ENCODE measurements around the gene MYOF.

GRCh38 chr10:93368210-93368609, 113.9 kb downstream of the MYOF start:
- TF ChIP-seq HCFC1 (IDR thresholded peaks at IDR 0.05; ENCODE audit: low read length) = no peak
- TF ChIP-seq CTCF (IDR thresholded peaks at IDR 0.05 in 2 of 3, conservative IDR thresholded peaks at IDR 0.05 in 1 of 3; ENCODE audit: control insufficient read depth in 2 of 3, extremely low read depth in 1 of 3, insufficient read depth in 1 of 3, low read depth in 3 of 3, low read length in 3 of 3) = no peak
- no peak for TF ChIP-seq REST (IDR thresholded peaks at IDR 0.05; ENCODE audit: low read depth, low read length)
- TF ChIP-seq E2F4 (IDR thresholded peaks at IDR 0.05; ENCODE audit: low read depth, low read length) = no peak

Measured in GM12878 (cell line).